GM23248 (cell line): ENCODE measurements around the gene EMC9.

Experiments
- EZH2 ChIP-seq: fragments of 200-600 bp; sonication (generic); IDR thresholded peaks from 2 replicates; pipeline ENCODE4 v1.6.1; 2018; ENCODE audit warnings: antibody characterized with exemption, mild to moderate bottlenecking; ENCODE audit not compliant: insufficient read depth, poor library complexity, severe bottlenecking
- EZH2phosphoT487 ChIP-seq: fragments of 200-600 bp; sonication (generic); IDR thresholded peaks from 2 replicates; pipeline ENCODE4 v1.6.1; 2018; ENCODE audit warnings: antibody characterized with exemption, moderate library complexity, mild to moderate bottlenecking, low read depth; ENCODE audit not compliant: insufficient read depth

GRCh38 chr14:24100982-24101494 is 40.4 kb downstream of the EMC9 start:
- TF ChIP-seq EZH2: no peak
- no peak for TF ChIP-seq EZH2phosphoT487
